OCI-LY7 (cell line): Measurements from ENCODE around the gene MCUB. TPM values are rescaled to one million over a fixed set of nuclear protein-coding genes. Genes with fewer than 3 reads are reported as not detected.

Experiments
- BruUV-seq: library from RNA; stranded (reverse); fragments of 400-500 nt; replicated peaks from 2 replicates; lab custom pipeline; 2021; lab: Mats Ljungman, UMichigan
- CTCF ChIA-PET: fragments of 300-600 bp; sonication (Branson Sonifier 250); formaldehyde crosslinking; loops from one replicate; lab custom pipeline; 2022; ENCODE audit warnings: antibody characterized with exemption; ENCODE audit not compliant: unreplicated experiment; lab: Charles Lee
- POLR2A ChIA-PET: fragments of 300-600 bp; sonication (Branson Sonifier 250); formaldehyde crosslinking; loops from one replicate; lab custom pipeline; 2022; ENCODE audit warnings: antibody characterized with exemption; lab: Charles Lee
- DNase-seq: peaks from one replicate; pipeline ENCODE4 v3.0.0-alpha.2; 2015; ENCODE audit warnings: low spot score
- H2AFZ ChIP-seq: fragments of 200-600 bp; sonication (generic), shearing (Covaris generic); 2 replicates; pipeline ENCODE4 v1.6.1; 2014; ENCODE audit warnings: mild to moderate bottlenecking, antibody characterized with exemption, low read length, moderate library complexity
- H3K27ac ChIP-seq: fragments of 200-600 bp; sonication (generic); 2 replicates; pipeline ENCODE4 v1.5.1; 2014; ENCODE audit warnings: mixed run types, low read depth, mild to moderate bottlenecking, moderate library complexity, low read length, inconsistent platforms; ENCODE audit not compliant: poor library complexity, severe bottlenecking
- H3K36me3 ChIP-seq: fragments of 200-600 bp; sonication (generic); 2 replicates; pipeline ENCODE4 v1.6.1; 2014; ENCODE audit warnings: mild to moderate bottlenecking, antibody characterized with exemption, low read length, moderate library complexity, mixed read lengths; ENCODE audit not compliant: insufficient read depth
- H3K4me1 ChIP-seq: fragments of 200-600 bp; sonication (generic); 2 replicates; pipeline ENCODE4 v1.5.1; 2014; ENCODE audit warnings: mild to moderate bottlenecking, low read length; ENCODE audit not compliant: insufficient read depth, poor library complexity, severe bottlenecking
- H3K4me2 ChIP-seq: fragments of 200-600 bp; sonication (generic); 2 replicates; pipeline ENCODE4 v1.6.1; 2014; ENCODE audit warnings: mild to moderate bottlenecking, low read length
- H3K4me3 ChIP-seq: fragments of 200-600 bp; sonication (generic); 2 replicates; pipeline ENCODE4 v1.5.1; 2014; ENCODE audit warnings: mild to moderate bottlenecking, low read depth, low read length; ENCODE audit not compliant: poor library complexity, severe bottlenecking
- H3K79me2 ChIP-seq: fragments of 200-600 bp; sonication (generic); 2 replicates; pipeline ENCODE4 v1.6.1; 2016; ENCODE audit warnings: low read depth, mild to moderate bottlenecking, low read length, moderate library complexity, mixed read lengths; ENCODE audit not compliant: insufficient read depth
- H3K9me2 ChIP-seq: fragments of 200-600 bp; sonication (generic); 2 replicates; pipeline ENCODE4 v1.6.1; 2016; ENCODE audit warnings: mild to moderate bottlenecking, low read length, mixed read lengths; ENCODE audit not compliant: insufficient read depth
- H3K9me3 ChIP-seq: fragments of 200-600 bp; sonication (generic); 2 replicates; pipeline ENCODE4 v1.6.1; 2014; ENCODE audit warnings: mild to moderate bottlenecking, mixed run types, low read length, mixed read lengths
- H4K20me1 ChIP-seq: fragments of 200-600 bp; sonication (generic); 2 replicates; pipeline ENCODE4 v1.6.1; 2014; ENCODE audit warnings: mild to moderate bottlenecking, antibody characterized with exemption, low read length, moderate library complexity, mixed read lengths; ENCODE audit not compliant: insufficient read depth
- EZH2phosphoT487 ChIP-seq: fragments of 200-600 bp; sonication (generic); IDR thresholded peaks from 2 replicates; pipeline ENCODE4 v1.6.1; 2018; ENCODE audit warnings: low read depth, borderline replicate concordance, mild to moderate bottlenecking, mixed run types, antibody characterized with exemption, low read length, moderate library complexity, mixed read lengths
- intact Hi-C: fragments of 100-400 bp; cut with micrococcal nuclease; formaldehyde crosslinking; loops from one replicate; pipeline ENCODE4 v1.10.0; 2022; ENCODE audit not compliant: unreplicated experiment
- total RNA-seq, 2 experiments: library from RNA; depleted of rRNA in 1 of 2; stranded (reverse); fragments of >200 nt in 1 of 2; shearing (Covaris generic) in 1 of 2; gene quantifications; 2 replicates each; pipeline ENCODE4 v1.2.3, GENCODE V29; 2014 to 2022
- TF ChIP-seq, protein P1 (sequence below): fragments of 200-600 bp; sonication (generic); conservative IDR thresholded peaks from 2 replicates; pipeline ENCODE4 v1.5.1; 2014; ENCODE audit warnings: mild to moderate bottlenecking, antibody characterized with exemption, low read length, moderate library complexity, mixed read lengths

The MCUB gene
- total RNA-seq, 2 experiments from 2014 or later: 40.3 to 64.4 TPM

DNA sequence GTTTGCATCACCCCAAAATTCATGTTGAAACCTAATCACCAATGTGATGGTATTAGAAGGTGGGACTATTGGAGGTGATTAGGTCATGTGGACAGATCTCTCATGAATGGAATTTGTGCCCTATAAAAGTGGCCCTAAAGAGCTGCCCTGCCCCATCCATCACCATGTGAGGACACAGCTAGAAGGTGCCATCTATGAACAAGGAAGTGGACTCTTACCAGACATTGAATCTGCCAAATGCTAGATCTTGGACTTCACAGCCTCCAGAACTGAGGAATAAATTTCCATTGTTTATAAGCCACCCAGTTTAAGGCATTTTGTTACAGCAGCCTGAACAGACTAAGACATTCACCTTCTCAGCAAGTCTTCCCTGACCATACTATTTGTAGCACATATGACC, 162.3 kb downstream of the MCUB start:
- intact Hi-C loops: no loop called here
- no peaks in the 10 kb centered on the region; the same call in 1 of the 2 replicates for H3K9me3 ChIP-seq
- no peaks in the 10 kb centered on the region for H3K9me2 ChIP-seq
- H3K4me1 ChIP-seq: peaks cover 13% of the 10 kb centered on the region
- H3K79me2 ChIP-seq: peaks cover 5% of the 10 kb centered on the region; the same call in 1 of the 2 replicates
- BruUV-seq: no TSS peak
- no peak overlapping the region for H3K27ac ChIP-seq
- ChIA-PET CTCF (no interaction called here), POLR2A (interaction anchor here (1.1 to 1.3 kb wide), 2 partner anchors 11 to 12 kb away, joined by 3 to 8 read pairs; no protein-coding TSS in a partner anchor)
- TF ChIP-seq, protein P1, sequence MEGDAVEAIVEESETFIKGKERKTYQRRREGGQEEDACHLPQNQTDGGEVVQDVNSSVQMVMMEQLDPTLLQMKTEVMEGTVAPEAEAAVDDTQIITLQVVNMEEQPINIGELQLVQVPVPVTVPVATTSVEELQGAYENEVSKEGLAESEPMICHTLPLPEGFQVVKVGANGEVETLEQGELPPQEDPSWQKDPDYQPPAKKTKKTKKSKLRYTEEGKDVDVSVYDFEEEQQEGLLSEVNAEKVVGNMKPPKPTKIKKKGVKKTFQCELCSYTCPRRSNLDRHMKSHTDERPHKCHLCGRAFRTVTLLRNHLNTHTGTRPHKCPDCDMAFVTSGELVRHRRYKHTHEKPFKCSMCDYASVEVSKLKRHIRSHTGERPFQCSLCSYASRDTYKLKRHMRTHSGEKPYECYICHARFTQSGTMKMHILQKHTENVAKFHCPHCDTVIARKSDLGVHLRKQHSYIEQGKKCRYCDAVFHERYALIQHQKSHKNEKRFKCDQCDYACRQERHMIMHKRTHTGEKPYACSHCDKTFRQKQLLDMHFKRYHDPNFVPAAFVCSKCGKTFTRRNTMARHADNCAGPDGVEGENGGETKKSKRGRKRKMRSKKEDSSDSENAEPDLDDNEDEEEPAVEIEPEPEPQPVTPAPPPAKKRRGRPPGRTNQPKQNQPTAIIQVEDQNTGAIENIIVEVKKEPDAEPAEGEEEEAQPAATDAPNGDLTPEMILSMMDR: no peak
- no peak for TF ChIP-seq EZH2phosphoT487
- no peak overlapping the region for H2AFZ ChIP-seq
- no peak for DNase-seq
- no peak overlapping the region for H3K4me2 ChIP-seq
- peaks cover 32% of the 10 kb centered on the region for H3K36me3 ChIP-seq
- H3K4me3 ChIP-seq: no peak overlapping the region
- H4K20me1 ChIP-seq: no peaks in the 10 kb centered on the region

- Histone ChIP-seq H3K36me3 (peaks cover 27% of the 10 kb centered on the region), H3K4me2 (peak overlapping the region; percentile 44), H3K9me3 (no peaks in the 10 kb centered on the region; the same call in 1 of the 2 replicates), H3K9me2 (no peaks in the 10 kb centered on the region), H4K20me1 (no peaks in the 10 kb centered on the region), H3K27ac (peak overlapping the region; percentile 2), H2AFZ (no peak overlapping the region), H3K79me2 (peaks cover 12% of the 10 kb centered on the region; the same call in 1 of the 2 replicates), H3K4me3 (no peak overlapping the region), H3K4me1 (peaks cover 17% of the 10 kb centered on the region)
- TF ChIP-seq EZH2phosphoT487: no peak
- TF ChIP-seq, protein P1: no peak
- intact Hi-C loops: no loop called here
- CTCF ChIA-PET: no interaction called here
- no TSS peak for BruUV-seq
- peak; percentile 17 for DNase-seq
- POLR2A ChIA-PET: interaction anchor here (1.1 to 1.3 kb wide), 2 partner anchors 10 to 13 kb away, joined by 3 to 8 read pairs; no protein-coding TSS in a partner anchor
These were observed 163.1 kb downstream of the MCUB start for GRCh38 chr4:109723110-109723509.

DNA sequence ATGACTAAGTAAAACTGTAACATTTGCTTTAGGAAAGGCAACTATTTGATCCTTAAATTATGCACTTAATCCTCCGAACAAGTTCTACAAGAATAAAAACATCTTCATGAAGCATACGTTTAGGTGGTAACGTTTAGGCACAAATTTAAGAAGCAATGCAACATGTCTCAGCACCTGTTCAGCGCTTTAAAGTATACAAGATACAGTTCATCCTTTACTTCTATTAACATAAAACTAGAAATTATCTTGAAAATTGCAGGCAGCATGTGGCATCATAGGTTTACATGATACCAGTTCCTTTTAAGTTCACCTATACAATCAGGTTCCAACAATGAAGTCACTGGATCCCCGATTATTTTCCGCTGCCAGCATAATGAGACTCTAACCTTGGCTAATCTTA, 168.3 kb downstream of the MCUB start:
- Histone ChIP-seq H3K9me2 (no peaks in the 10 kb centered on the region), H3K79me2 (peaks cover 20% of the 10 kb centered on the region; the same call in 1 of the 2 replicates), H4K20me1 (no peaks in the 10 kb centered on the region), H3K9me3 (no peaks in the 10 kb centered on the region), H3K4me1 (peaks cover 26% of the 10 kb centered on the region), H3K36me3 (peaks cover 14% of the 10 kb centered on the region), H3K27ac (no peak overlapping the region), H3K4me2 (peak overlapping the region; percentile 88), H2AFZ (no peak overlapping the region), H3K4me3 (peak overlapping the region; percentile 79)
- intact Hi-C loops: loop anchor here (2.0 to 5.0 kb wide), 3 partner anchors 26 to 296 kb away; partner anchors contain the start of genes CASP6, GAR1 and SEC24B
- DNase-seq: no peak
- TF ChIP-seq EZH2phosphoT487: no peak
- TF ChIP-seq, protein P1: no peak
- ChIA-PET CTCF (no interaction called here), POLR2A (interaction anchor here (1.2 kb wide), 1 partner anchor 25 kb away, joined by 3 read pairs; the partner anchor contains the start of gene CASP6)
- TSS peak; percentile 51 for BruUV-seq
